HepG2 (cell line): ENCODE data around the gene ANKRD11. TPM values are rescaled to one million over a fixed set of nuclear protein-coding genes. Genes with fewer than 3 reads are reported as not detected.

ENCODE experiments used
- ATAC-seq: fragments of 200-7000 bp; cut with Tn5 transposase; 3 replicates; pipeline ENCODE4 v1.9.1; 2020; ENCODE audit warnings: mild to moderate bottlenecking, moderate library complexity
- BruUV-seq: library from RNA; stranded (reverse); fragments of 400-500 nt; replicated peaks from 2 replicates; lab custom pipeline; 2021; lab: Mats Ljungman, UMichigan
- CTCF ChIA-PET: fragments of 300-600 bp; formaldehyde crosslinking; extraction: SDS; loops from one replicate; lab custom pipeline; 2021; ENCODE audit warnings: low total read pairs, inconsistent platforms, low intra/inter-chr PET ratio; lab: Yijun Ruan, JAX
- POLR2A ChIA-PET: fragments of 350-600 bp; sonication (Branson Sonifier 250); formaldehyde crosslinking; loops from one replicate; lab custom pipeline; 2020; ENCODE audit warnings: antibody characterized with exemption, inconsistent platforms; lab: Yijun Ruan, JAX
- DNase-seq: peaks from one replicate; pipeline ENCODE4 v3.0.0-alpha.2; 2015; ENCODE audit warnings: low spot score
- FAIRE-seq: peaks from 3 replicates; lab custom pipeline; 2011; peaks lifted over from hg19 to GRCh38; lab: Jason Lieb, UNC
- H2AFZ ChIP-seq: one replicate; pipeline ENCODE4 v1.6.1; 2011; ENCODE audit warnings: low read length, inconsistent platforms
- H3K27ac ChIP-seq: fragments of 300-600 bp; 3 replicates; pipeline ENCODE4 v1.8.0; 2011; ENCODE audit warnings: mixed run types, mild to moderate bottlenecking, mixed read lengths, low read length, inconsistent platforms; ENCODE audit not compliant: insufficient read depth; ENCODE audit errors: extremely low read length
- H3K27me3 ChIP-seq, 2 experiments: fragments of 200-600 bp in 1 of 2; 2 replicates in 1 of 2; 3 replicates in 1 of 2; pipeline versions ENCODE4 v1.6.0 to v1.8.0; 2011; ENCODE audit warnings: low read length in 2 of 2, mild to moderate bottlenecking in 2 of 2, moderate library complexity in 2 of 2, inconsistent platforms in 1 of 2; ENCODE audit not compliant: insufficient read depth in 2 of 2, control insufficient read depth in 1 of 2
- H3K36me3 ChIP-seq, 2 experiments: fragments of 200-600 bp in 1 of 2; replicated peaks in 1 of 2; 2 replicates in 1 of 2; 3 replicates in 1 of 2; pipeline versions ENCODE4 v1.5.1 to v1.8.0; 2011; ENCODE audit warnings: low read length in 2 of 2, inconsistent platforms in 1 of 2; ENCODE audit not compliant: insufficient read depth in 2 of 2, control insufficient read depth in 1 of 2
- H3K4me1 ChIP-seq: 2 replicates; pipeline ENCODE4 v1.5.1; 2012; ENCODE audit warnings: low read length, inconsistent platforms; ENCODE audit not compliant: insufficient read depth
- H3K4me2 ChIP-seq: 2 replicates; pipeline ENCODE4 v1.6.0; 2011; ENCODE audit warnings: low read depth, low read length, inconsistent platforms
- H3K4me3 ChIP-seq, 3 experiments: fragments of 200-600 bp in 1 of 3; sonication (generic), shearing (Covaris generic) in 1 of 3; replicated peaks in 1 of 3; 2 replicates each; pipeline ENCODE4 v1.5.1; 2011 to 2016; ENCODE audit warnings: low read length in 3 of 3, inconsistent platforms in 2 of 3, low read depth in 2 of 3, mild to moderate bottlenecking in 2 of 3, control low read depth in 1 of 3, mixed read lengths in 1 of 3; ENCODE audit not compliant: insufficient read depth in 1 of 3
- H3K79me2 ChIP-seq: one replicate; pipeline ENCODE4 v1.6.1; 2011; ENCODE audit warnings: low read length, inconsistent platforms; ENCODE audit not compliant: insufficient read depth
- H3K9ac ChIP-seq: 2 replicates; pipeline ENCODE4 v1.6.0; 2011; ENCODE audit warnings: mild to moderate bottlenecking, low read depth, low read length, inconsistent platforms; ENCODE audit not compliant: insufficient read depth
- H3K9me3 ChIP-seq: 2 replicates; pipeline ENCODE4 v1.5.1; 2012; ENCODE audit warnings: mild to moderate bottlenecking, low read length
- H4K20me1 ChIP-seq: 2 replicates; pipeline ENCODE4 v1.6.0; 2011; ENCODE audit warnings: inconsistent platforms, mild to moderate bottlenecking, low read length, moderate library complexity; ENCODE audit not compliant: insufficient read depth
- CENPT ChIP-seq: sonication (generic); formaldehyde crosslinking; IDR thresholded peaks from 2 replicates; pipeline ENCODE4 v1.8.0; 2022; ENCODE audit warnings: low read depth, mild to moderate bottlenecking, moderate library complexity, missing genetic modification reagents
- GTF2F1 ChIP-seq: fragments of 150-350 bp; IDR thresholded peaks from 2 replicates; pipeline ENCODE4 v1.6.1; 2014; ENCODE audit warnings: low read length
- JARID2 ChIP-seq: sonication (generic); formaldehyde crosslinking; IDR thresholded peaks from 2 replicates; pipeline ENCODE4 v1.8.1; 2023; ENCODE audit warnings: missing genetic modification reagents, inconsistent platforms; ENCODE audit not compliant: insufficient replicate concordance
- MIXL1 ChIP-seq: IDR thresholded peaks from 2 replicates; pipeline ENCODE4 v1.6.1; 2016
- MYPOP ChIP-seq: sonication (generic); formaldehyde crosslinking; IDR thresholded peaks from 2 replicates; pipeline ENCODE4 v1.8.1; 2023; ENCODE audit warnings: mild to moderate bottlenecking, moderate library complexity, missing genetic modification reagents
- PAXIP1 ChIP-seq: sonication (generic); formaldehyde crosslinking; conservative IDR thresholded peaks from 2 replicates; pipeline ENCODE4 v1.4.0; 2020; ENCODE audit warnings: mild to moderate bottlenecking, missing genetic modification reagents, moderate library complexity
- SOX6 ChIP-seq, 2 experiments: fragments of 450-650 bp in 1 of 2; sonication (generic) in 1 of 2; formaldehyde crosslinking in 1 of 2; IDR thresholded peaks; 2 replicates each; pipeline versions ENCODE4 v1.4.0 to v1.6.1; 2017 to 2020; ENCODE audit warnings: antibody characterized with exemption in 1 of 2, mild to moderate bottlenecking in 1 of 2, missing genetic modification reagents in 1 of 2
- SRY ChIP-seq: sonication (generic); formaldehyde crosslinking; IDR thresholded peaks from 2 replicates; pipeline ENCODE4 v1.8.0; 2022; ENCODE audit warnings: mild to moderate bottlenecking, missing genetic modification reagents
- ZBTB25 ChIP-seq: IDR thresholded peaks from 2 replicates; pipeline ENCODE4 v1.6.1; 2018; ENCODE audit warnings: missing genetic modification reagents
- ZNF180 ChIP-seq: sonication (generic); formaldehyde crosslinking; IDR thresholded peaks from 2 replicates; pipeline ENCODE4 v1.4.0; 2020; ENCODE audit warnings: low read depth, missing genetic modification reagents, borderline replicate concordance
- ZNF260 ChIP-seq: sonication (generic); formaldehyde crosslinking; IDR thresholded peaks from 2 replicates; pipeline ENCODE4 v1.4.0; 2020; ENCODE audit warnings: missing genetic modification reagents, low read depth, mild to moderate bottlenecking, borderline replicate concordance
- ZNF574 ChIP-seq: sonication (generic); formaldehyde crosslinking; IDR thresholded peaks from 2 replicates; pipeline ENCODE4 v1.4.0; 2020; ENCODE audit warnings: missing genetic modification reagents
- ZNF710 ChIP-seq: sonication (generic); formaldehyde crosslinking; IDR thresholded peaks from 2 replicates; pipeline ENCODE4 v1.5.0; 2020; ENCODE audit warnings: mild to moderate bottlenecking, missing genetic modification reagents, borderline replicate concordance
- ZNF724P ChIP-seq: sonication (generic); formaldehyde crosslinking; IDR thresholded peaks from 2 replicates; pipeline ENCODE4 v1.8.0; 2022; ENCODE audit warnings: missing genetic modification reagents, borderline replicate concordance
- WGBS: methylation state at CpG from one replicate; pipeline ENCODE4 v1.1.6; 2017; ENCODE audit warnings: low lambda C conversion rate; 5-methylcytosine and 5-hydroxymethylcytosine counted together
- in situ Hi-C: cut with HindIII; loops from 2 replicates; pipeline ENCODE4 v1.10.0; 2017; ENCODE audit warnings: low pct_unique_long_range_greater_than_20kb; ENCODE audit not compliant: extremely low pct_ligation_motif_present
- intact Hi-C: fragments of 100-400 bp; cut with micrococcal nuclease; formaldehyde crosslinking; loops from one replicate; pipeline ENCODE4 v1.10.0; 2022; ENCODE audit not compliant: unreplicated experiment
- polyA plus RNA-seq, 8 experiments: library from polyadenylated mRNA; depleted of rRNA in 3 of 8; stranded (reverse) in 7 of 8; unstranded in 1 of 8; fragments of >200 nt; fragmentation: Illumina TruSeq in 4 of 8; extraction: Trizol in 4 of 8; gene quantifications; 2 replicates each; pipeline versions ENCODE4 v1.2.1 to v1.2.3, GENCODE V29; 2011 to 2016; ENCODE audit warnings: low read depth in 4 of 8, missing spikeins in 1 of 8, mixed read lengths in 1 of 8; ENCODE audit not compliant: insufficient read depth in 1 of 8
- total RNA-seq, 5 experiments: library from RNA; depleted of rRNA; stranded (reverse); fragments of >200 nt; fragmentation: Illumina TruSeq; extraction: Trizol; gene quantifications; 2 replicates each; pipeline ENCODE4 v1.2.3, GENCODE V29; 2016; ENCODE audit warnings: low read depth in 1 of 5

Gene ANKRD11
- total and polyA plus RNA-seq, 2 of the 13 experiments (the other 11 are each of a cell fraction or from before 2014, with no cell fraction given), result 21.4 to 38.4 TPM

GRCh38 chr16:89367538-89367915, 122.8 kb downstream of the ANKRD11 start:
- Histone ChIP-seq H3K9me3 (no peaks in the 10 kb centered on the region), H3K4me1 (peaks cover 40% of the 10 kb centered on the region), H3K36me3 (peaks cover 18 to 32% of the 10 kb centered on the region in 2 experiments), H3K27ac (no peak overlapping the region), H3K79me2 (peaks cover 97% of the 10 kb centered on the region), H3K4me2 (no peak overlapping the region), H3K27me3 (no peaks in the 10 kb centered on the region), H3K9ac (no peak overlapping the region), H3K4me3 (no peak overlapping the region), H4K20me1 (peaks cover 98% of the 10 kb centered on the region), H2AFZ (no peak overlapping the region)
- intact Hi-C loops (no loop called here), in situ Hi-C loops (no loop called here)
- BruUV-seq, result no TSS peak
- DNase-seq (no peak), FAIRE-seq (no peak), ATAC-seq (no peak)
- ChIA-PET CTCF (no interaction called here), POLR2A (no interaction called here)
- WGBS, result 96% methylated on average over 7 of the region's 7 CpGs
- TF ChIP-seq ZNF260 (CRISPR knock-in tag) (no peak), ZNF180 (CRISPR knock-in tag) (no peak), GTF2F1 (no peak), MYPOP (CRISPR knock-in tag) (no peak), ZNF724P (CRISPR knock-in tag) (no peak), JARID2 (CRISPR knock-in tag) (no peak), ZBTB25 (CRISPR knock-in tag) (no peak), CENPT (no peak), SRY (CRISPR knock-in tag) (no peak), ZNF574 (CRISPR knock-in tag) (no peak), ZNF710 (CRISPR knock-in tag) (no peak), PAXIP1 (CRISPR knock-in tag) (no peak), SOX6 (IDR thresholded peaks at IDR 0.05) (no peak), SOX6 (CRISPR knock-in tag; IDR thresholded peaks at IDR 0.05) (no peak), MIXL1 (CRISPR knock-in tag) (no peak)
